ENCODE results near the gene ING4. TPM values are rescaled to one million over a fixed set of nuclear protein-coding genes. Genes with fewer than 3 reads are reported as not detected.
A peak's percentile ranks its signal among the peaks of the same experiment; 100 is the strongest.

ING4 gene
- total and polyA plus RNA-seq, 2 of the 4 experiments (the other 2 are of a cell fraction): 22.0 to 47.5 TPM

DNA sequence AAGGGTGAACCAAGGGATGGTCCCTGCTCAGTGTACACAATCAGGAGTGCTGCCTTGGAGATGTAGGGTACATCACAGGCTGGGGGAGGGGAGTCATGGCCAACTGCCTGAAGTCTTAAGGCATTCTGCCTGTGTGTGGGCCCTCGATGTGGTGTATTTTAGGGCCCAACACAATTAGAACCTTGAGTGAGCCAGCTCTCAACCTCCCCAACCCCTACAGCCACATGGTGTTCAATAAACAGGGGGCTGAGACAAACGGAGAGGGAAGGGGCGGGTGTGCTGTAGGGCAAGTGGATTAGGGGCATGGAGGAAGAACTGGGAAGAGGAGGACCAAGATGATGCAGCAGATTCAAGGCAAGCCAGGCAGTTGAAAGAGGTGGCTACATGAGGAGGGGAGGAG lies 47.1 kb downstream of the ING4 start:
- H2BK5ac ChIP-seq (ENCODE audit: low read depth, low read length, poor library complexity, severe bottlenecking): no peak overlapping the region
- no peak overlapping the region for H3K4me3 ChIP-seq (ENCODE audit: insufficient read depth, low read depth, low read length)
- 75% methylated on average over 2 of the region's 3 CpGs; no CpG with 5 or more reads in 1 of the 2 experiments for WGBS, 2 experiments (ENCODE audit: extremely low coverage in 2 of 2, insufficient read length in 1 of 2)
- peaks cover 22% of the 10 kb centered on the region for H3K9me1 ChIP-seq (ENCODE audit: insufficient read depth, low read length)
- no peak overlapping the region for H4K5ac ChIP-seq (ENCODE audit: low read depth, low read length)
- H3K4me1 ChIP-seq (ENCODE audit: control insufficient read depth, insufficient read depth, low read length): peaks cover 23% of the 10 kb centered on the region
- no peak overlapping the region for H3K4me2 ChIP-seq (ENCODE audit: low read depth, low read length)
- no TSS peak for BruUV-seq (replicated peaks)
- no peak overlapping the region for H3K23ac ChIP-seq (ENCODE audit: low read depth, low read length)
- H2BK15ac ChIP-seq (ENCODE audit: low read depth, low read length): no peak overlapping the region
- H2BK120ac ChIP-seq (ENCODE audit: low read depth, low read length): no peak overlapping the region
- H3K9ac ChIP-seq (ENCODE audit: low read depth, low read length): no peak overlapping the region
- H2BK20ac ChIP-seq (ENCODE audit: low read depth, low read length): no peak overlapping the region
- H3K18ac ChIP-seq (ENCODE audit: low read depth, low read length): no peak overlapping the region
- H3K14ac ChIP-seq (replicated peaks; ENCODE audit: low read depth, low read length): no peak overlapping the region
- H3K27me3 ChIP-seq (ENCODE audit: control insufficient read depth, insufficient read depth, low read length): no peaks in the 10 kb centered on the region
- ATAC-seq (ENCODE audit: low read depth): no peak
- no peaks in the 10 kb centered on the region for H3K36me3 ChIP-seq (ENCODE audit: control insufficient read depth, insufficient read depth, low read length)
- peak overlapping the region in 1 of 2 experiments; percentile 40; a peak in 1 of 4 replicates for H4K8ac ChIP-seq (ENCODE audit: low read depth in 2 of 2, low read length in 2 of 2)
- in situ Hi-C loops (cut with MboI; ENCODE audit: low sequenced_read_pairs): loop anchor here (10.0 kb wide), 1 partner anchor 209 kb away; the partner anchor contains the start of genes GPR162 and P3H3
- DNase-seq: no peak
- ChIA-PET CTCF (no interaction called here), POLR2A (ENCODE audit: unreplicated experiment) (interaction anchor here (0.6 kb wide), 1 partner anchor 73 kb away, joined by 3 read pairs; no protein-coding TSS in a partner anchor)
- H4K20me1 ChIP-seq (ENCODE audit: insufficient read depth, low read length): no peaks in the 10 kb centered on the region
- H3K56ac ChIP-seq (ENCODE audit: extremely low read depth, insufficient read depth, low read length): no peak overlapping the region
- no peaks in the 10 kb centered on the region for H3K9me3 ChIP-seq (ENCODE audit: control insufficient read depth, insufficient read depth, low read length)
- H2AK9ac ChIP-seq (replicated peaks; ENCODE audit: low read depth, low read length, poor library complexity): peak overlapping the region; percentile 23
- TF ChIP-seq RAD21 (IDR thresholded peaks at IDR 0.05; ENCODE audit: low read length) (no peak), CEBPB (IDR thresholded peaks at IDR 0.05; ENCODE audit: low read depth, low read length) (no peak), FOS (IDR thresholded peaks at IDR 0.05; ENCODE audit: low read depth, low read length) (no peak), BHLHE40 (IDR thresholded peaks at IDR 0.05; ENCODE audit: low read depth, low read length) (no peak), SMC3 (IDR thresholded peaks at IDR 0.05; ENCODE audit: low read depth, low read length) (no peak), MAFK (IDR thresholded peaks at IDR 0.05; ENCODE audit: low read depth, low read length) (no peak), POLR2A (IDR thresholded peaks at IDR 0.05; ENCODE audit: low read depth, low read length) (no peak), MXI1 (IDR thresholded peaks at IDR 0.05; ENCODE audit: borderline replicate concordance, low read depth, low read length) (no peak), RFX5 (IDR thresholded peaks at IDR 0.05; ENCODE audit: low read depth, low read length) (no peak)
- TF ChIP-seq, protein P1, sequence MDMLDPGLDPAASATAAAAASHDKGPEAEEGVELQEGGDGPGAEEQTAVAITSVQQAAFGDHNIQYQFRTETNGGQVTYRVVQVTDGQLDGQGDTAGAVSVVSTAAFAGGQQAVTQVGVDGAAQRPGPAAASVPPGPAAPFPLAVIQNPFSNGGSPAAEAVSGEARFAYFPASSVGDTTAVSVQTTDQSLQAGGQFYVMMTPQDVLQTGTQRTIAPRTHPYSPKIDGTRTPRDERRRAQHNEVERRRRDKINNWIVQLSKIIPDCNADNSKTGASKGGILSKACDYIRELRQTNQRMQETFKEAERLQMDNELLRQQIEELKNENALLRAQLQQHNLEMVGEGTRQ (IDR thresholded peaks at IDR 0.05; ENCODE audit: low read depth, low read length): no peak
- intact Hi-C loops (cut with micrococcal nuclease): loop anchor here (2.0 to 10.0 kb wide), 4 partner anchors 46 to 209 kb away; partner anchors contain the start of genes ING4, PTMS and ZNF384
- peaks cover 0 to 7% of the 10 kb centered on the region in 2 experiments; a peak in 1 of 4 replicates for H3K79me1 ChIP-seq (ENCODE audit: low read depth in 1 of 2, low read length in 2 of 2)
- no peak overlapping the region for H3K27ac ChIP-seq (ENCODE audit: insufficient read depth, low read length)
- peak overlapping the region; percentile 53 for H2AFZ ChIP-seq (replicated peaks; ENCODE audit: low read length, poor library complexity)
- no peak overlapping the region for H3K4ac ChIP-seq (ENCODE audit: low read depth, low read length)
- H4K91ac ChIP-seq (ENCODE audit: insufficient read depth, low read depth, low read length): no peak overlapping the region
- 0 out of 2 replicates have a peak overlapping the region, but pooled peaks have one; percentile 69 for H2AK5ac ChIP-seq (ENCODE audit: low read depth, low read length)
- dilution Hi-C loops (cut with HindIII; ENCODE audit: low sequenced_read_pairs, unreplicated experiment): no loop called here
